T-cell (primary cell): ENCODE measurements around the gene DCK. TPM values are rescaled to one million over a fixed set of nuclear protein-coding genes. Genes with fewer than 3 reads are reported as not detected.

ENCODE experiments used
- ATAC-seq, 4 experiments: fragments of 200-7000 bp in 3 of 4; fragments of 150-1000 bp in 1 of 4; cut with Tn5 transposase; replicated peaks in 1 of 4; 1 replicate in 3 of 4; 2 replicates in 1 of 4; pipeline ENCODE4 v1.10.0; 2021; ENCODE audit warnings: moderate library complexity in 3 of 4, mild to moderate bottlenecking in 2 of 4, moderate number of reproducible peaks in 1 of 4
- CTCF ChIA-PET, 2 donors: fragments of 300-600 bp; sonication (Branson Sonifier 250); formaldehyde crosslinking; loops; one replicate each; lab custom pipeline; 2022; ENCODE audit warnings: antibody characterized with exemption in 2 of 2; lab: Charles Lee
- POLR2A ChIA-PET, 2 donors: fragments of 300-600 bp; sonication (Branson Sonifier 250); formaldehyde crosslinking; loops; one replicate each; lab custom pipeline; 2022; ENCODE audit warnings: antibody characterized with exemption in 2 of 2; lab: Charles Lee
- DNase-seq, 35 experiments: peaks; one replicate each; pipeline versions ENCODE4 v3.0.0 to v3.0.0-alpha.2; 2013 to 2023
- H3K27ac ChIP-seq: one replicate; pipeline ENCODE4 v1.5.1; 2013; ENCODE audit warnings: low read length
- H3K27me3 ChIP-seq, 2 experiments: replicated peaks in 1 of 2; 1 replicate in 1 of 2; 2 replicates in 1 of 2; pipeline versions ENCODE4 v1.6.1 to v1.7.0; 2013; ENCODE audit warnings: low read length in 1 of 2, mixed read lengths in 1 of 2; ENCODE audit not compliant: control insufficient read depth in 2 of 2, insufficient read depth in 2 of 2; ENCODE audit errors: extremely low read depth in 1 of 2
- H3K36me3 ChIP-seq, 2 donors: 1 replicate in 1 of 2; 2 replicates in 1 of 2; pipeline versions ENCODE4 v1.6.1 to v1.7.0; 2013; ENCODE audit warnings: low read length in 1 of 2; ENCODE audit not compliant: control insufficient read depth in 2 of 2, insufficient read depth in 1 of 2; ENCODE audit errors: extremely low read depth in 1 of 2
- H3K4me1 ChIP-seq, 2 experiments: 1 replicate in 1 of 2; 2 replicates in 1 of 2; pipeline versions ENCODE4 v1.6.1 to v1.7.0; 2013; ENCODE audit warnings: low read length in 2 of 2, mixed read lengths in 1 of 2; ENCODE audit not compliant: insufficient read depth in 2 of 2, control insufficient read depth in 1 of 2; ENCODE audit errors: extremely low read depth in 1 of 2
- H3K4me3 ChIP-seq, 2 donors: 1 replicate in 1 of 2; 2 replicates in 1 of 2; pipeline versions ENCODE4 v1.5.1 to v1.7.0; 2013; ENCODE audit warnings: mild to moderate bottlenecking in 2 of 2, low read length in 1 of 2, moderate library complexity in 1 of 2; ENCODE audit not compliant: control insufficient read depth in 1 of 2; ENCODE audit errors: extremely low read depth in 1 of 2
- H3K9me3 ChIP-seq: 2 replicates; pipeline ENCODE4 v1.7.0; 2013
- H3K27ac Mint-ChIP-seq, 2 donors: one replicate each; pipeline ENCODE4 v1.8.0; 2020 to 2021; ENCODE audit warnings: mild to moderate bottlenecking in 2 of 2, mixed read lengths in 2 of 2
- H3K27me3 Mint-ChIP-seq, 2 donors: one replicate each; pipeline ENCODE4 v1.8.0; 2021 to 2022; ENCODE audit warnings: mixed read lengths in 2 of 2
- H3K36me3 Mint-ChIP-seq: one replicate; pipeline ENCODE4 v1.8.0; 2021; ENCODE audit warnings: mixed read lengths
- H3K4me1 Mint-ChIP-seq, 3 donors: one replicate each; pipeline ENCODE4 v1.8.0; 2020 to 2022; ENCODE audit warnings: mixed read lengths in 3 of 3, mild to moderate bottlenecking in 1 of 3
- H3K4me3 Mint-ChIP-seq, 3 donors: one replicate each; pipeline ENCODE4 v1.8.0; 2020 to 2022; ENCODE audit warnings: mild to moderate bottlenecking in 3 of 3, mixed read lengths in 3 of 3, moderate library complexity in 3 of 3
- H3K9me3 Mint-ChIP-seq, 3 donors: one replicate each; pipeline ENCODE4 v1.8.0; 2020 to 2022; ENCODE audit warnings: mixed read lengths in 3 of 3
- WGBS: methylation state at CpG from one replicate; pipeline ENCODE4 v1.1.5; 2013; ENCODE audit warnings: missing lambda C conversion rate; ENCODE audit not compliant: insufficient coverage; 5-methylcytosine and 5-hydroxymethylcytosine counted together
- total RNA-seq, 35 experiments: library from RNA in 6 of 35; stranded (reverse) in 6 of 35; fragments of 120-200 nt in 1 of 35; gene quantifications; one replicate each; pipeline versions ENCODE4 v1.2.1 to v1.2.4 and lab custom pipeline; 2013 to 2026

DCK gene
- total RNA-seq, 5 donors from 2014 or later (not counting 1 experiment from before 2014, with no cell fraction given) = 25.9 to 50.7 (median 42.1) TPM

DNA sequence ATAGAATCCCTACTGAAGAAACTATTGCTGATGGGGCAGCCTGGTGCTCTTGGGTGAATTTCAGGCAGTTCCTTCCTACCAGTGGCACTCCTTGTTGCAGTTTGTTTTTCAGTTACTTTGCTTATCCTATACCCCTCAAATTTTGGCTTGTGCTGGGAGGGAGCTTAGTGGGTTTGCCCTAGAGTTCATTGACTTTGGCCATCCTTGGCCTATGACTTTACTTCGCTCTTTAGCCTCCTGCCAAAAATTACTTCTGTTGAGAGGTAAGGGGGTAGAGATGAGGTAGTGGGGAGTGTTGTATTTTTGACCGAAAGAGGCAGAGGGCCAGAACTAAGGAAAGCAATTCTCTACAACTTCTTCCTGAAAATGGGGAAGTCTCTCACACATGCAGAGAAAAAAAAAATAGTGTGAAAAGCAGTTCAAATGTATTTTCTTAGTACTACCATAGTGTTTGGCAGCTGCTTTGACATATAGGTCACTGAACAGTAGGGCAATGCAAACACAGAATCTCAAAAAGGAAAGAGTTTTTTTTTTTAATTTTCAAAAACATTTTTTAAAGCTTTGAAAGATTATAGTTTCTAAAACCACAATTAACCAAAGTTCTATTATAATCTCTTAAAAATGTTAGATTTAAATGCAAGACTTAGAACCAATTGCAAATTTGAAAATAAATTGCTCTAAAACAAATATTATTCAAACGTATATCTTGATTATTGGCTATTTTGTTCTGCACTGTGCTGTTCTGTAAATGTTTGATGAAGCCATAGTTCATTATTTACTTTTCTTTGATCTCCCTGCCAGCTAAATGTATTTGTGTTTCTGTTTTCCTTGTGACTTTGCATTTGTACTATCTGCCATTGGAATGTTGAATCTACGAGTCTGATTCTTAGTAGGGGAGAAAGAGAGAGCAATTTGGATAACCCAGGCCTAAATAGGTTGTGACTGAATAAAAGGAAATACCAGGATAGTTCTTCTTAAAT is 73.6 kb downstream of the DCK start:
- CTCF ChIA-PET = interaction anchor here in 1 of 2 donors (0.6 kb wide), 1 partner anchor 1779 kb away, joined by 4 read pairs; no protein-coding TSS in a partner anchor
- Mint-ChIP-seq H3K27ac (no peak overlapping the region), H3K4me3 (no peak overlapping the region), H3K9me3 (no peaks in the 10 kb centered on the region), H3K4me1 (peaks cover 0 to 6% (median 0%) of the 10 kb centered on the region in 3 donors), H3K36me3 (no peaks in the 10 kb centered on the region), H3K27me3 (peaks cover 3% of the 10 kb centered on the region in 2 donors)
- 88% methylated on average over 1 of the region's 4 CpGs for WGBS
- H3K9me3 ChIP-seq = no peaks in the 10 kb centered on the region
- DNase-seq (no peak), ATAC-seq (no peak)
- H3K4me1 ChIP-seq = no peaks in the 10 kb centered on the region
- no peak overlapping the region for H3K27ac ChIP-seq
- no peaks in the 10 kb centered on the region for H3K36me3 ChIP-seq
- peaks cover 0 to 3% of the 10 kb centered on the region in 2 experiments for H3K27me3 ChIP-seq
- POLR2A ChIA-PET = interaction anchor here in 1 of 2 donors (0.6 kb wide), 1 partner anchor 416 kb away, joined by 3 read pairs; no protein-coding TSS in a partner anchor
- no peak overlapping the region for H3K4me3 ChIP-seq

DNA sequence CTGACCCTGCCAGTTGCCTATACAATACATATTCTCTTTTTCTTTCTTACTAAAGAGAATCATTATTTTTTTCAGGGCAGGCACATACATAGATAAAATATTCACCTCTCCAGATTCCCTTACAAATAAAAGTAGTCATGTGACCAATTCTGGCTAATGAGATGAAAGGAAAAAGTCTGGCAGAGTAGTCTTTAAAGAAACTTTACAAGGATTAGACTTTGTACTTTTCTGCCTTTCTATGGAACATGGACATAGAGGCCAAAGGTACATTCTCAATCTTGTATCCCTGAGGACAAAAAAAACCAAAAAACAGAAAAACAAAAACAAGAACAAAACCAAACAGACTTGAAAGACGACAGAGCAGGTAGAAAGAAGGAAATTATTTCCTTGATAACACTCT is 75.6 kb downstream of the DCK start:
- no peaks in the 10 kb centered on the region for H3K36me3 Mint-ChIP-seq
- no peak overlapping the region for H3K27ac ChIP-seq
- H3K4me1 ChIP-seq = no peaks in the 10 kb centered on the region
- no peak for DNase-seq
- WGBS = no CpG with 5 or more reads among the region's 1 CpG
- no peaks in the 10 kb centered on the region for H3K36me3 ChIP-seq
- H3K4me3 Mint-ChIP-seq = no peak overlapping the region
- H3K9me3 Mint-ChIP-seq = no peaks in the 10 kb centered on the region
- POLR2A ChIA-PET = interaction anchor here in 1 of 2 donors (0.7 kb wide), 1 partner anchor 125 kb away, joined by 3 read pairs; no protein-coding TSS in a partner anchor
- CTCF ChIA-PET = no interaction called here
- peaks cover 0 to 7% of the 10 kb centered on the region in 2 donors for H3K27me3 Mint-ChIP-seq
- no peaks in the 10 kb centered on the region for H3K9me3 ChIP-seq
- no peak for ATAC-seq
- H3K27ac Mint-ChIP-seq = no peak overlapping the region
- H3K4me1 Mint-ChIP-seq = peaks cover 0 to 6% (median 0%) of the 10 kb centered on the region in 3 donors
- no peak overlapping the region for H3K4me3 ChIP-seq
- peaks cover 0 to 6% of the 10 kb centered on the region in 2 experiments for H3K27me3 ChIP-seq

GRCh38 chr4:71070015-71070414 is 76.6 kb downstream of the DCK start:
- DNase-seq = no peak
- ChIA-PET CTCF (no interaction called here), POLR2A (no interaction called here)
- Histone ChIP-seq H3K27me3 (peaks cover 0 to 6% of the 10 kb centered on the region in 2 experiments), H3K4me3 (no peak overlapping the region), H3K4me1 (no peaks in the 10 kb centered on the region), H3K36me3 (no peaks in the 10 kb centered on the region), H3K27ac (no peak overlapping the region), H3K9me3 (no peaks in the 10 kb centered on the region)
- Mint-ChIP-seq H3K4me1 (peaks cover 0 to 8% (median 4%) of the 10 kb centered on the region in 3 donors), H3K9me3 (no peaks in the 10 kb centered on the region), H3K36me3 (no peaks in the 10 kb centered on the region), H3K27ac (no peak overlapping the region), H3K27me3 (peaks cover 2 to 10% of the 10 kb centered on the region in 2 donors), H3K4me3 (no peak overlapping the region)
- no peak for ATAC-seq
- 100% methylated on average over 1 of the region's 1 CpG for WGBS

DNA sequence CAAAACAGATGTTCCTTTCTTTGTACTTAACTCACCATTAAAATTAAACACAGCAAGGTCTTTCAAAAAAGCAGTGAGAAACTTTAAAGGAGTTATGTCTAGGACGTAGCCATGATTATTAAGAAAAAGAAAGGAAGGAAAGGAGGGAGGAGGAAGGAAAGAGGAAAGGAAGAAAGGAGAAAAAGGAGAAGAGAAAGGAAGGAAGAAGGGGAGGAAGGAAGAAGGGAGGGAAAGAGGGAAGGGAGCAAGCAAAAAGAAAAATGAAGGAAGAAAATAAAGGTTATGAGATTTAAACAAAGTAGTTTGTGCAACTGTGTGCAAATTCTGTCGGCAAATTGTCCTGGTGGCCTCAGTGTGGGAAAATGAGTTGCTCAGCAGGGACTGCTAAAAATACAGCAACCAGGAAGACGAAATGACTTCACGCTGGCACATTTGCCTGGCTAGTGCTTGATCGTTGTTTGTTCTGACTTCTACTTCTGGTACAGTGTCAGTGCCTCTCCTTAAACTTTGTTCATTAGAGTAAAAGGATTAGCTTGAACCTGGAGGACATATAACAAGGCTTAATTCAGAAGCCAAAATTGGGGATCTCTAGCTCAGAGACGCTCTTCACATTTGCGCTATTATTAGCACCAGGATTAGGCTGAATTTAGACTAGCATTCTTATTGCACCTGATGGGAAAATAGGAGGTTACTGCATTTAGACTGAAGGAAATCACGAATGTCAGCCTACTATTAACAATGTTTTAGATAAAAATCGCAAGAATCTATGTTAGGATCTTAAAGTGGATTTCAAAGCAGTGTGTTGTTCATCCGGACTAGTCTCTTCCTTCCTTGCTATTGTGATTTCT is 81.2 kb downstream of the DCK start:
- Mint-ChIP-seq H3K4me1 (peaks cover 0 to 4% (median 3%) of the 10 kb centered on the region in 3 donors), H3K27me3 (peaks cover 7 to 16% of the 10 kb centered on the region in 2 donors), H3K4me3 (no peak overlapping the region), H3K36me3 (no peaks in the 10 kb centered on the region), H3K27ac (no peak overlapping the region), H3K9me3 (no peaks in the 10 kb centered on the region)
- no peaks in the 10 kb centered on the region for H3K4me1 ChIP-seq
- H3K4me3 ChIP-seq = no peak overlapping the region
- no peak for ATAC-seq
- no peak overlapping the region for H3K27ac ChIP-seq
- no peak for DNase-seq
- H3K9me3 ChIP-seq = no peaks in the 10 kb centered on the region
- no peaks in the 10 kb centered on the region for H3K36me3 ChIP-seq
- 57% methylated on average over 7 of the region's 10 CpGs for WGBS
- peaks cover 0 to 12% of the 10 kb centered on the region in 2 experiments for H3K27me3 ChIP-seq
- ChIA-PET POLR2A (interaction anchor here in 1 of 2 donors (0.9 kb wide), 1 partner anchor 1617 kb away, joined by 4 read pairs; no protein-coding TSS in a partner anchor), CTCF (no interaction called here)

Other genes starting within 250 kb of the DCK start
- 10 to 100 TPM; 42.6 to 48.8 (median 44.7) TPM for gene GRSF1, start 153.8 kb upstream of the DCK start, total RNA-seq
- gene MOB1B, start 91.3 kb upstream of the DCK start, total RNA-seq = 10 to 100 TPM; 10.7 to 16.0 (median 11.2) TPM